H1 (cell line): ENCODE data around the gene UBIAD1. TPM values are rescaled to one million over a fixed set of nuclear protein-coding genes. Genes with fewer than 3 reads are reported as not detected.

ENCODE experiments used
- CTCF ChIA-PET: fragments of 300-600 bp; sonication (Branson Sonifier 250); formaldehyde crosslinking; loops from one replicate; lab custom pipeline; 2021; ENCODE audit not compliant: partially characterized antibody; lab: Charles Lee
- POLR2A ChIA-PET: fragments of 300-600 bp; sonication (Branson Sonifier 250); formaldehyde crosslinking; loops from one replicate; lab custom pipeline; 2021; ENCODE audit warnings: inconsistent platforms; ENCODE audit not compliant: partially characterized antibody; lab: Charles Lee
- DNase-seq, 2 experiments: peaks; one replicate each; pipeline versions ENCODE4 v3.0.0 to v3.0.0-alpha.2; 2010 to 2022; ENCODE audit warnings: low spot score in 2 of 2, low read depth in 1 of 2, mixed read lengths in 1 of 2
- FAIRE-seq: peaks from 2 replicates; lab custom pipeline; 2011; peaks lifted over from hg19 to GRCh38; lab: Jason Lieb, UNC
- H2AFZ ChIP-seq: 2 replicates; pipeline ENCODE4 v1.8.1; 2012; ENCODE audit warnings: low read length, inconsistent platforms
- H2AK5ac ChIP-seq: 2 replicates; pipeline ENCODE4 v1.6.1; 2013; ENCODE audit warnings: low read depth, low read length
- H2BK120ac ChIP-seq: replicated peaks from 2 replicates; pipeline ENCODE3; 2013; ENCODE audit warnings: low read depth, low read length, inconsistent platforms
- H2BK12ac ChIP-seq: 2 replicates; pipeline ENCODE4 v1.6.1; 2013; ENCODE audit warnings: low read depth, low read length
- H2BK15ac ChIP-seq: 2 replicates; pipeline ENCODE4 v1.6.1; 2013; ENCODE audit warnings: low read length
- H2BK20ac ChIP-seq: 2 replicates; pipeline ENCODE4 v1.6.1; 2013; ENCODE audit warnings: low read length
- H2BK5ac ChIP-seq: 2 replicates; pipeline ENCODE4 v1.6.1; 2013; ENCODE audit warnings: low read depth, low read length
- H3K14ac ChIP-seq: 2 replicates; pipeline ENCODE4 v1.6.1; 2013; ENCODE audit warnings: inconsistent platforms; ENCODE audit not compliant: insufficient read length
- H3K18ac ChIP-seq: 2 replicates; pipeline ENCODE4 v1.6.1; 2013; ENCODE audit warnings: low read length; ENCODE audit errors: extremely low read depth
- H3K23ac ChIP-seq: 2 replicates; pipeline ENCODE4 v1.6.1; 2013; ENCODE audit warnings: inconsistent platforms; ENCODE audit not compliant: insufficient read length
- H3K23me2 ChIP-seq: 2 replicates; pipeline ENCODE4 v1.6.1; 2013; ENCODE audit warnings: low read depth, low read length
- H3K27ac ChIP-seq: 2 replicates; pipeline ENCODE4 v1.6.1; 2011; ENCODE audit warnings: low read depth, low read length, inconsistent platforms
- H3K27me3 ChIP-seq, 4 experiments: replicated peaks in 1 of 4; 1 replicate in 1 of 4; 2 replicates in 3 of 4; pipeline versions ENCODE4 v1.6.1 to v1.8.1; 2011 to 2013; ENCODE audit warnings: low read length in 3 of 4, mild to moderate bottlenecking in 3 of 4, inconsistent platforms in 2 of 4, mixed read lengths in 2 of 4, moderate library complexity in 1 of 4; ENCODE audit not compliant: control insufficient read depth in 3 of 4, insufficient read depth in 3 of 4; ENCODE audit errors: extremely low read depth in 1 of 4
- H3K36me3 ChIP-seq, 4 experiments: 2 replicates each; pipeline versions ENCODE4 v1.6.1 to v1.8.1; 2011 to 2013; ENCODE audit warnings: mild to moderate bottlenecking in 4 of 4, low read length in 3 of 4, moderate library complexity in 2 of 4, control low read depth in 1 of 4, inconsistent platforms in 1 of 4; ENCODE audit not compliant: insufficient read depth in 4 of 4, control insufficient read depth in 2 of 4
- H3K4ac ChIP-seq: replicated peaks from 2 replicates; pipeline ENCODE3; 2013; ENCODE audit warnings: low read length, low read depth, mixed read lengths, inconsistent platforms; ENCODE audit not compliant: insufficient read length
- H3K4me1 ChIP-seq, 4 experiments: replicated peaks in 1 of 4; 1 replicate in 1 of 4; 2 replicates in 3 of 4; pipeline versions ENCODE4 v1.6.1 to v1.8.1; 2011 to 2013; ENCODE audit warnings: low read length in 3 of 4, inconsistent platforms in 2 of 4, mixed read lengths in 1 of 4; ENCODE audit not compliant: insufficient read depth in 4 of 4, control insufficient read depth in 3 of 4
- H3K4me2 ChIP-seq, 2 experiments: 2 replicates each; pipeline versions ENCODE4 v1.6.1 to v1.8.1; 2011 to 2013; ENCODE audit warnings: low read depth in 2 of 2, low read length in 2 of 2, control low read depth in 1 of 2, inconsistent platforms in 1 of 2, mild to moderate bottlenecking in 1 of 2; ENCODE audit not compliant: insufficient read depth in 1 of 2
- H3K4me3 ChIP-seq, 4 experiments: fragments of 200-600, 300-600 bp in 1 of 4; sonication (generic), shearing (Covaris generic), sonication (Bioruptor Twin) in 1 of 4; 2 replicates each; pipeline versions ENCODE4 v1.5.1 to v1.8.1; 2011 to 2016; ENCODE audit warnings: low read length in 4 of 4, low read depth in 3 of 4, control low read depth in 2 of 4, inconsistent platforms in 2 of 4, mild to moderate bottlenecking in 2 of 4, mixed read lengths in 1 of 4, moderate library complexity in 1 of 4; ENCODE audit not compliant: insufficient read depth in 2 of 4; ENCODE audit errors: extremely low read depth in 1 of 4
- H3K56ac ChIP-seq: replicated peaks from 2 replicates; pipeline ENCODE3; 2013; ENCODE audit warnings: low read depth, mild to moderate bottlenecking, mixed read lengths, low read length, inconsistent platforms; ENCODE audit not compliant: insufficient read length
- H3K79me1 ChIP-seq: 2 replicates; pipeline ENCODE4 v1.6.1; 2013; ENCODE audit warnings: low read depth, low read length, control low read depth
- H3K79me2 ChIP-seq, 2 experiments: 2 replicates each; pipeline versions ENCODE4 v1.6.1 to v1.8.1; 2012 to 2013; ENCODE audit warnings: low read length in 2 of 2, mild to moderate bottlenecking in 2 of 2, inconsistent platforms in 1 of 2; ENCODE audit not compliant: insufficient read depth in 2 of 2, control insufficient read depth in 1 of 2
- H3K9ac ChIP-seq, 4 experiments: replicated peaks in 1 of 4; 1 replicate in 1 of 4; 2 replicates in 3 of 4; pipeline versions ENCODE4 v1.6.1 to v1.8.1; 2011 to 2013; ENCODE audit warnings: low read depth in 3 of 4, low read length in 3 of 4, control low read depth in 2 of 4, mild to moderate bottlenecking in 2 of 4, moderate library complexity in 2 of 4, inconsistent platforms in 1 of 4; ENCODE audit errors: extremely low read depth in 1 of 4
- H3K9me3 ChIP-seq, 2 experiments: 2 replicates each; pipeline versions ENCODE4 v1.6.1 to v1.8.1; 2012 to 2013; ENCODE audit warnings: mild to moderate bottlenecking in 2 of 2, moderate library complexity in 2 of 2, control low read depth in 1 of 2, inconsistent platforms in 1 of 2, low read depth in 1 of 2, low read length in 1 of 2, mixed read lengths in 1 of 2; ENCODE audit not compliant: insufficient read depth in 2 of 2
- H4K20me1 ChIP-seq, 2 experiments: replicated peaks in 1 of 2; 2 replicates each; pipeline versions ENCODE3 to v1.8.1; 2011 to 2013; ENCODE audit warnings: inconsistent platforms in 2 of 2, low read length in 2 of 2, mild to moderate bottlenecking in 1 of 2; ENCODE audit not compliant: insufficient read depth in 2 of 2, control insufficient read depth in 1 of 2
- H4K5ac ChIP-seq: 2 replicates; pipeline ENCODE4 v1.6.1; 2013; ENCODE audit warnings: low read length, low read depth, mixed read lengths, inconsistent platforms; ENCODE audit not compliant: insufficient read length
- H4K8ac ChIP-seq: 2 replicates; pipeline ENCODE4 v1.8.0; 2013; ENCODE audit warnings: mild to moderate bottlenecking, moderate library complexity, low read length, inconsistent platforms; ENCODE audit not compliant: insufficient read depth; ENCODE audit errors: extremely low read depth
- H4K91ac ChIP-seq: replicated peaks from 2 replicates; pipeline ENCODE3; 2013; ENCODE audit warnings: low read length, mixed read lengths, inconsistent platforms; ENCODE audit not compliant: insufficient read length
- ASH2L ChIP-seq: fragments of 200-600, 300-600 bp; sonication (generic); IDR thresholded peaks from one replicate; pipeline ENCODE4 v1.7.1; 2017; ENCODE audit warnings: low read length
- BACH1 ChIP-seq: IDR thresholded peaks from 2 replicates; pipeline ENCODE4 v1.6.1; 2012; ENCODE audit warnings: low read length, improper control_type of control experiment
- PHF8 ChIP-seq: fragments of 200-600 bp; sonication (generic); conservative IDR thresholded peaks from 2 replicates; pipeline ENCODE4 v1.7.1; 2012; ENCODE audit warnings: low read depth, mild to moderate bottlenecking, inconsistent platforms, low read length, moderate library complexity
- RBBP5 ChIP-seq: IDR thresholded peaks from 2 replicates; pipeline ENCODE4 v1.7.1; 2012; ENCODE audit warnings: low read depth, mild to moderate bottlenecking, inconsistent platforms, low read length, moderate library complexity, borderline replicate concordance
- SIX5 ChIP-seq: IDR thresholded peaks from 2 replicates; pipeline ENCODE4 v1.6.1; 2011; ENCODE audit warnings: mild to moderate bottlenecking, low read depth, low read length
- WGBS, 2 experiments: shearing (Covaris generic) in 1 of 2; methylation state at CpG; one replicate each; pipeline versions ENCODE4 v1.1.6 to v1.1.7; 2013 to 2015; ENCODE audit warnings: low lambda C conversion rate in 2 of 2, mixed read lengths in 2 of 2, inconsistent platforms in 1 of 2, low coverage in 1 of 2, missing lambda C conversion rate in 1 of 2; ENCODE audit not compliant: insufficient replicate concordance in 2 of 2, insufficient coverage in 1 of 2, insufficient read length in 1 of 2; ENCODE audit errors: extremely low coverage in 1 of 2, missing lambda C conversion rate in 1 of 2; 5-methylcytosine and 5-hydroxymethylcytosine counted together
- polyA plus RNA-seq, 7 experiments: library from polyadenylated mRNA; depleted of rRNA in 3 of 7; stranded (reverse) in 5 of 7; unstranded in 2 of 7; fragments of >200 nt in 5 of 7; fragments of 200-250 nt in 2 of 7; gene quantifications; 1 replicate in 5 of 7; 2 replicates in 1 of 7; 4 replicates in 1 of 7; pipeline versions ENCODE4 v1.2.1 to v1.2.3, GENCODE V29; 2011 to 2013; ENCODE audit warnings: missing spikeins in 2 of 7, mixed read lengths in 2 of 7
- total RNA-seq: library from RNA; stranded (reverse); fragmentation: NEBNext Ultra II Directional; extraction: Animal tissue kit (Norgen Biotek cat#: 25700); gene quantifications from 2 replicates; pipeline ENCODE4 v1.2.1, GENCODE V29; 2021

Gene UBIAD1
- total and polyA plus RNA-seq, 2 of the 8 experiments (the other 6 are each of a cell fraction or from before 2014, with no cell fraction given) = 23.4 to 26.6 TPM

DNA sequence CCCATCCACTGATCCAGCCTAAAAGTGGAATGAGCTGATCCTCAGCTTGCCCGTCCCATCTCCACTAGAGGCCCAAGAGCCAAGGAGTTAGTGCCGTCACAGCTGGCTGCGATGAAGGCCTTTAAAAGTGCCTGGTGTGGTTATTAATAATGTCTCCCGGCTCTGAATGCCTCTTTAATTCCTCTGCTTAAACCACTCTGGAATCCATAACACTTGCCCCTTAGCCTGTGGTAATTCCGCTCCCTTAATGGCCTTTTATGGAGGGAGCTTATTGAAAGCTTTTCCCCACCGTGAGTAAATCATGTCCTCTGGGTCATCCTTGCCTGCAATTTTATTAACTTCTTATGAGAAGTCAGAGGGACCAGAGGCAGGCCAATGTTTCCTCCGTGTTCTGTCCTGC is 55.4 kb downstream of the UBIAD1 start:
- Histone ChIP-seq H3K14ac (no peak overlapping the region), H4K5ac (no peak overlapping the region), H2AFZ (no peak overlapping the region), H3K18ac (no peak overlapping the region), H3K56ac (no peak overlapping the region), H2BK20ac (no peak overlapping the region), H3K27me3 (no peaks in the 10 kb centered on the region; a peak in 1 of 7 replicates), H2BK120ac (no peak overlapping the region), H3K36me3 (no peaks in the 10 kb centered on the region), H3K23me2 (no peaks in the 10 kb centered on the region), H3K23ac (no peak overlapping the region), H2AK5ac (no peak overlapping the region), H2BK15ac (no peak overlapping the region), H3K27ac (no peak overlapping the region; the same call in 1 of the 2 replicates), H4K91ac (no peak overlapping the region), H2BK12ac (no peak overlapping the region), H3K79me1 (no peaks in the 10 kb centered on the region), H4K20me1 (no peaks in the 10 kb centered on the region), H3K9me3 (no peaks in the 10 kb centered on the region), H3K79me2 (no peaks in the 10 kb centered on the region), H3K4ac (no peak overlapping the region), H3K9ac (no peak overlapping the region), H3K4me2 (no peak overlapping the region), H3K4me3 (no peak overlapping the region), H2BK5ac (no peak overlapping the region), H4K8ac (no peak overlapping the region), H3K4me1 (peaks cover 0 to 3% (median 0%) of the 10 kb centered on the region in 4 experiments; a peak in 1 of 7 replicates)
- ChIA-PET POLR2A (interaction anchor here (0.8 kb wide), 1 partner anchor 11 kb away, joined by 3 read pairs; no protein-coding TSS in a partner anchor), CTCF (interaction anchor here (0.7 to 6.7 kb wide), 5 partner anchors 8 to 242 kb away, joined by 3 to 43 read pairs (median 4); no protein-coding TSS in a partner anchor)
- 93% methylated on average over 7 of the region's 7 CpGs; no CpG with 5 or more reads in 1 of the 2 experiments for WGBS, 2 experiments
- FAIRE-seq (no peak), DNase-seq (no peak)
- no peak for TF ChIP-seq SIX5
- no peak for TF ChIP-seq PHF8
- TF ChIP-seq RBBP5 = no peak
- no peak for TF ChIP-seq BACH1
- TF ChIP-seq ASH2L = no peak
